Activated naive CD4-positive, alpha-beta T cell treated with anti-CD3 and anti-CD28 coated beads for 36 hours (primary cell): Measurements from ENCODE around the gene JAZF1. TPM values are rescaled to one million over a fixed set of nuclear protein-coding genes. Genes with fewer than 3 reads are reported as not detected.

Source experiments
- CTCF ChIA-PET: fragments of 350-600 bp; sonication (Branson Sonifier 250); formaldehyde crosslinking; loops from one replicate; lab custom pipeline; 2021; ENCODE audit warnings: antibody characterized with exemption; lab: Charles Lee
- DNase-seq: peaks from one replicate; pipeline ENCODE4 v3.0.0-alpha.2; 2020
- H3K27ac Mint-ChIP-seq: one replicate; pipeline ENCODE4 v1.8.0; 2021; ENCODE audit warnings: mild to moderate bottlenecking, mixed read lengths
- H3K27me3 Mint-ChIP-seq: one replicate; pipeline ENCODE4 v1.8.0; 2021; ENCODE audit warnings: low read depth, mixed read lengths
- H3K36me3 Mint-ChIP-seq: one replicate; pipeline ENCODE4 v1.8.0; 2021; ENCODE audit warnings: low read depth, mixed read lengths
- H3K4me1 Mint-ChIP-seq: one replicate; pipeline ENCODE4 v1.8.0; 2021; ENCODE audit warnings: low read depth, mixed read lengths
- H3K4me3 Mint-ChIP-seq: one replicate; pipeline ENCODE4 v1.8.0; 2021; ENCODE audit warnings: mild to moderate bottlenecking, moderate library complexity, mixed read lengths
- H3K9me3 Mint-ChIP-seq: one replicate; pipeline ENCODE4 v1.8.0; 2021; ENCODE audit warnings: mixed read lengths
- intact Hi-C: fragments of 100-400 bp; cut with micrococcal nuclease; formaldehyde crosslinking; loops from one replicate; pipeline ENCODE4 v1.15.1; 2023
- total RNA-seq, 2 experiments: library from RNA; stranded (reverse); gene quantifications; one replicate each; pipeline ENCODE4 v1.2.3, GENCODE V29; 2021

The JAZF1 gene
- total RNA-seq, 2 experiments from 2014 or later, result 3.4 to 4.7 TPM

GRCh38 chr7:27850531-27850930, 330.1 kb downstream of the JAZF1 start:
- H3K9me3 Mint-ChIP-seq, result peaks cover 3% of the 10 kb centered on the region
- no peak overlapping the region for H3K4me3 Mint-ChIP-seq
- H3K27ac Mint-ChIP-seq, result no peak overlapping the region
- DNase-seq, result no peak
- H3K27me3 Mint-ChIP-seq, result no peaks in the 10 kb centered on the region
- intact Hi-C loops, result no loop called here
- CTCF ChIA-PET, result no interaction called here
- peaks cover 6% of the 10 kb centered on the region for H3K36me3 Mint-ChIP-seq
- no peaks in the 10 kb centered on the region for H3K4me1 Mint-ChIP-seq

- Mint-ChIP-seq H3K4me1 (no peaks in the 10 kb centered on the region), H3K27me3 (no peaks in the 10 kb centered on the region), H3K9me3 (no peaks in the 10 kb centered on the region), H3K36me3 (no peaks in the 10 kb centered on the region), H3K4me3 (no peak overlapping the region), H3K27ac (no peak overlapping the region)
- no peak for DNase-seq
- CTCF ChIA-PET, result interaction anchor here (0.7 kb wide), 1 partner anchor 15 kb away, joined by 3 read pairs; no protein-coding TSS in a partner anchor
- intact Hi-C loops, result no loop called here
Observed at GRCh38 chr7:27846388-27846787, 334.2 kb downstream of the JAZF1 start.

GRCh38 chr7:27843584-27844305, 336.9 kb downstream of the JAZF1 start:
- CTCF ChIA-PET, result interaction anchor here (0.9 kb wide), 1 partner anchor 176 kb away, joined by 3 read pairs; no protein-coding TSS in a partner anchor
- no peak for DNase-seq
- no peak overlapping the region for H3K27ac Mint-ChIP-seq
- no peaks in the 10 kb centered on the region for H3K27me3 Mint-ChIP-seq
- peaks cover 4% of the 10 kb centered on the region for H3K36me3 Mint-ChIP-seq
- peaks cover 9% of the 10 kb centered on the region for H3K4me1 Mint-ChIP-seq
- intact Hi-C loops, result no loop called here
- no peaks in the 10 kb centered on the region for H3K9me3 Mint-ChIP-seq
- H3K4me3 Mint-ChIP-seq, result no peak overlapping the region

- DNase-seq, result no peak
- no peaks in the 10 kb centered on the region for H3K9me3 Mint-ChIP-seq
- H3K27ac Mint-ChIP-seq, result no peak overlapping the region
- no peaks in the 10 kb centered on the region for H3K27me3 Mint-ChIP-seq
- CTCF ChIA-PET, result no interaction called here
- no peak overlapping the region for H3K4me3 Mint-ChIP-seq
- H3K4me1 Mint-ChIP-seq, result peaks cover 9% of the 10 kb centered on the region
- intact Hi-C loops, result no loop called here
- H3K36me3 Mint-ChIP-seq, result peaks cover 5% of the 10 kb centered on the region
Observed at GRCh38 chr7:27842851-27843250, 337.7 kb downstream of the JAZF1 start.

GRCh38 chr7:27842094-27842692, 338.4 kb downstream of the JAZF1 start:
- H3K4me1 Mint-ChIP-seq, result peaks cover 9% of the 10 kb centered on the region
- H3K9me3 Mint-ChIP-seq, result no peaks in the 10 kb centered on the region
- intact Hi-C loops, result no loop called here
- H3K27ac Mint-ChIP-seq, result no peak overlapping the region
- no peaks in the 10 kb centered on the region for H3K27me3 Mint-ChIP-seq
- peaks cover 5% of the 10 kb centered on the region for H3K36me3 Mint-ChIP-seq
- H3K4me3 Mint-ChIP-seq, result no peak overlapping the region
- DNase-seq, result no peak
- CTCF ChIA-PET, result no interaction called here

DNA sequence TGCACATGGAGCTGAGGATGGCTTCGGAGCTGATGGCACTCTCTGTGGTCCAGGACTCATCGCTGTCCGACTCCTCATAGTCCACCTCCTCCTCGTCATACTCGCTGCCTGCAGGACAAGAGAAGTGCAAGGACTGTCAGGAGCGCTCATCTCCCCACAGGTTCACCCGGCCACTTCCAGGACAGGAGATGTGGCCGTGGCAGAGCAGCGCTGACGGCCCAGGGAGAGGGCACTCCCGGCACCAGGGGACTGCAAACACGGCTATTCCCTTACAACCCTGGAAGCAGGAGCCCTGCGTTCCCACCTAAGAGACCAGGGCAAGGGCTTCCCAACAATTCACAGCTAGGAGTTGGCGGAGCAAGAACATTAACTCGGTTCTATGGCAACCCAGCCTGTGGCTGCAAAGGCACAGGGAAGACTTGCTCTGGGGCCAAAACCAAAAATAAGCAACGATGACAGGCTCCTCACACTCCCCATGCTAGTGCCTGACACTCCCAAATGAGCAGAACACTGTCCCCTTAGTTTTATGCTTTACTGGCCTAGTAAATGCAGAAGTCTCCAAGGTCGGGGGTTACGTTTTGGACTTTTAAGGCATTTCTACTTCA, 339.7 kb downstream of the JAZF1 start:
- no peak for DNase-seq
- intact Hi-C loops, result no loop called here
- peaks cover 9% of the 10 kb centered on the region for H3K4me1 Mint-ChIP-seq
- CTCF ChIA-PET, result interaction anchor here (0.6 to 0.7 kb wide), 3 partner anchors 59 to 631 kb away, joined by 3 to 5 read pairs (median 3); no protein-coding TSS in a partner anchor
- H3K36me3 Mint-ChIP-seq, result peaks cover 5% of the 10 kb centered on the region
- H3K27me3 Mint-ChIP-seq, result no peaks in the 10 kb centered on the region
- H3K9me3 Mint-ChIP-seq, result no peaks in the 10 kb centered on the region
- no peak overlapping the region for H3K4me3 Mint-ChIP-seq
- no peak overlapping the region for H3K27ac Mint-ChIP-seq

DNA sequence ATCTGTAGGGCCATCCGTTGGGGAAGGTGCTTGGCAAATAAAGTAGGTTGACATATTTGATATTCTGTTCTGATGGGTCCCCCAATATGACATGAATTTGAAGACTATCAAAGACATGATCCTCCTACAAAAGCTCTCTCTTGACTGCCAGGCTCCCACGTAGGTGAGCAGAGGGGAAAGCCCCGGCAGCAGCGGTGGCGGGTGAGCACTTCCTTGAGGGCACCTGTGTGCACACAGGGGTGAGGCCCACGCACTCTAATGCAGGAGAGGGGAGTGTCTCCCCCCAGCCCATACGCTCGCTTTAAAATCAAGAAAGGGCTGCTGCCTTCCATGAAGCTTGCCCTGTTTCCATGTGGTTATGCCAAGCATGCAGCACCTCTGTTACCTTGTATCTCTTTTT, 340.3 kb downstream of the JAZF1 start:
- H3K27ac Mint-ChIP-seq, result no peak overlapping the region
- peaks cover 9% of the 10 kb centered on the region for H3K4me1 Mint-ChIP-seq
- no peaks in the 10 kb centered on the region for H3K9me3 Mint-ChIP-seq
- intact Hi-C loops, result no loop called here
- H3K27me3 Mint-ChIP-seq, result no peaks in the 10 kb centered on the region
- H3K36me3 Mint-ChIP-seq, result peaks cover 5% of the 10 kb centered on the region
- peak; percentile 36 for DNase-seq
- CTCF ChIA-PET, result interaction anchor here (0.6 to 0.7 kb wide), 2 partner anchors 58 to 630 kb away, joined by 3 to 5 read pairs; no protein-coding TSS in a partner anchor
- no peak overlapping the region for H3K4me3 Mint-ChIP-seq

- Mint-ChIP-seq H3K27ac (no peak overlapping the region), H3K9me3 (no peaks in the 10 kb centered on the region), H3K27me3 (no peaks in the 10 kb centered on the region), H3K4me1 (peaks cover 9% of the 10 kb centered on the region), H3K4me3 (no peak overlapping the region), H3K36me3 (peaks cover 5% of the 10 kb centered on the region)
- DNase-seq, result no peak
- CTCF ChIA-PET, result interaction anchor here (0.6 kb wide), 1 partner anchor 181 kb away, joined by 3 read pairs; no protein-coding TSS in a partner anchor
- intact Hi-C loops, result no loop called here
Observed at GRCh38 chr7:27839099-27839498, 341.5 kb downstream of the JAZF1 start.

GRCh38 chr7:27836536-27836935, 344.1 kb downstream of the JAZF1 start:
- Mint-ChIP-seq H3K27ac (no peak overlapping the region), H3K9me3 (no peaks in the 10 kb centered on the region), H3K36me3 (peaks cover 10% of the 10 kb centered on the region), H3K27me3 (no peaks in the 10 kb centered on the region), H3K4me1 (peaks cover 9% of the 10 kb centered on the region), H3K4me3 (no peak overlapping the region)
- CTCF ChIA-PET, result no interaction called here
- DNase-seq, result no peak
- intact Hi-C loops, result no loop called here

- no peaks in the 10 kb centered on the region for H3K9me3 Mint-ChIP-seq
- no peak overlapping the region for H3K4me3 Mint-ChIP-seq
- no peaks in the 10 kb centered on the region for H3K27me3 Mint-ChIP-seq
- peaks cover 6% of the 10 kb centered on the region for H3K4me1 Mint-ChIP-seq
- H3K27ac Mint-ChIP-seq, result no peak overlapping the region
- intact Hi-C loops, result no loop called here
- DNase-seq, result no peak
- CTCF ChIA-PET, result no interaction called here
- H3K36me3 Mint-ChIP-seq, result peaks cover 13% of the 10 kb centered on the region
Observed at GRCh38 chr7:27835376-27835775, 345.2 kb downstream of the JAZF1 start.

GRCh38 chr7:27834179-27834921, 346.2 kb downstream of the JAZF1 start:
- no peak for DNase-seq
- peaks cover 10% of the 10 kb centered on the region for H3K36me3 Mint-ChIP-seq
- CTCF ChIA-PET, result no interaction called here
- no peak overlapping the region for H3K4me3 Mint-ChIP-seq
- H3K27me3 Mint-ChIP-seq, result no peaks in the 10 kb centered on the region
- intact Hi-C loops, result no loop called here
- H3K4me1 Mint-ChIP-seq, result no peaks in the 10 kb centered on the region
- no peaks in the 10 kb centered on the region for H3K9me3 Mint-ChIP-seq
- no peak overlapping the region for H3K27ac Mint-ChIP-seq

DNA sequence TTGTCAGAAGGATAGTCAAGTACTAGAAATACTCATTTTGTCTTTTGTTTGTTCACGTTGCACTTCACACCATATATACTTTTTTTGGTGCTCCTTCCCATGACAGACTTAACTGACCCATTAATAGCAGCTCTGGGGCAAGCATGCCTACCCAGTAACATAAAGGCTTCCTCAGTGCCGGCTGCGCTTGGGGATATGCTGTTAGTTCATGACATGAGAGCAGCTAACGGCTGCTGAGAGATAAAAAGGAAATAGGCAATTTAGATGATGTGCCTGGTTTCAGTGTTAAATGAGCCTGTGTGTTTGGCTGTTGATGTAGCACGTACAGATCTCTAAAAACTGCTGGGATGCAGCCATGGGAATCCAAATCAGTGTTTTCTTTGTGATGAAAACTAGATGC, 354.2 kb downstream of the JAZF1 start:
- Mint-ChIP-seq H3K27ac (no peak overlapping the region), H3K9me3 (no peaks in the 10 kb centered on the region), H3K36me3 (peaks cover 15% of the 10 kb centered on the region), H3K27me3 (no peaks in the 10 kb centered on the region), H3K4me1 (no peaks in the 10 kb centered on the region), H3K4me3 (no peak overlapping the region)
- CTCF ChIA-PET, result no interaction called here
- intact Hi-C loops, result no loop called here
- DNase-seq, result no peak
